ENCODE results near the gene SLC25A21.

The SLC25A21 gene

GRCh38 chr14:37122919-37123639, 49.3 kb downstream of the SLC25A21 start:
- no peak overlapping the region for H3K4me3 ChIP-seq (ENCODE audit: low read length)
- no peak for DNase-seq (ENCODE audit: low read depth)
- no peak for TF ChIP-seq CTCF (conservative IDR thresholded peaks at IDR 0.05; ENCODE audit: low read depth, low read length)

GRCh38 chr14:37122288-37122687, 50.1 kb downstream of the SLC25A21 start:
- DNase-seq (ENCODE audit: low read depth), result peak; percentile 80
- no peak for TF ChIP-seq CTCF (conservative IDR thresholded peaks at IDR 0.05; ENCODE audit: low read depth, low read length)
- H3K4me3 ChIP-seq (ENCODE audit: low read length), result no peak overlapping the region

- TF ChIP-seq CTCF (conservative IDR thresholded peaks at IDR 0.05; ENCODE audit: low read depth, low read length), result no peak
- DNase-seq (ENCODE audit: low read depth), result no peak
- H3K4me3 ChIP-seq (ENCODE audit: low read length), result no peak overlapping the region
Measured at GRCh38 chr14:37118673-37119366, 53.6 kb downstream of the SLC25A21 start.

GRCh38 chr14:37116933-37117849, 55.2 kb downstream of the SLC25A21 start:
- H3K4me3 ChIP-seq (ENCODE audit: low read length), result no peak overlapping the region
- TF ChIP-seq CTCF (conservative IDR thresholded peaks at IDR 0.05; ENCODE audit: low read depth, low read length), result peak; percentile 71
- peak; percentile 41 for DNase-seq (ENCODE audit: low read depth)

- DNase-seq (ENCODE audit: low read depth), result no peak
- no peak overlapping the region for H3K4me3 ChIP-seq (ENCODE audit: low read length)
- no peak for TF ChIP-seq CTCF (conservative IDR thresholded peaks at IDR 0.05; ENCODE audit: low read depth, low read length)
Measured at GRCh38 chr14:37115406-37115805, 57.0 kb downstream of the SLC25A21 start.

- DNase-seq (ENCODE audit: low read depth), result no peak
- TF ChIP-seq CTCF (conservative IDR thresholded peaks at IDR 0.05; ENCODE audit: low read depth, low read length), result no peak
- no peak overlapping the region for H3K4me3 ChIP-seq (ENCODE audit: low read length)
Measured at GRCh38 chr14:37114559-37114958, 57.8 kb downstream of the SLC25A21 start.
